HepG2 (cell line): Measurements from ENCODE around the gene GPR37L1. TPM values are rescaled to one million over a fixed set of nuclear protein-coding genes. Genes with fewer than 3 reads are reported as not detected.

Experiments used
- ARNT ChIP-seq: fragments of 450-650 bp; IDR thresholded peaks from 2 replicates; pipeline ENCODE4 v1.6.1; 2017
- ATF4 ChIP-seq, 2 experiments: fragments of 450-650 bp in 1 of 2; sonication (generic) in 1 of 2; formaldehyde crosslinking; IDR thresholded peaks; 2 replicates each; pipeline versions ENCODE4 v1.5.0 to v1.8.0; 2020 to 2022; ENCODE audit warnings: mild to moderate bottlenecking in 1 of 2, missing genetic modification reagents in 1 of 2
- BHLHE40 ChIP-seq: IDR thresholded peaks from 2 replicates; pipeline ENCODE4 v1.6.1; 2011; ENCODE audit warnings: low read length, improper control_type of control experiment
- CHCHD3 ChIP-seq: sonication (generic); formaldehyde crosslinking; IDR thresholded peaks from 2 replicates; pipeline ENCODE4 v1.8.0; 2022; ENCODE audit warnings: mild to moderate bottlenecking, missing genetic modification reagents, moderate library complexity
- HOXA9 ChIP-seq: sonication (generic); formaldehyde crosslinking; IDR thresholded peaks from 2 replicates; pipeline ENCODE4 v1.8.1; 2022; ENCODE audit warnings: missing genetic modification reagents, mild to moderate bottlenecking, moderate library complexity, borderline replicate concordance
- ISX ChIP-seq: sonication (generic); formaldehyde crosslinking; conservative IDR thresholded peaks from 2 replicates; pipeline ENCODE4 v1.5.0; 2020; ENCODE audit warnings: missing genetic modification reagents
- MLLT10 ChIP-seq: sonication (generic); formaldehyde crosslinking; IDR thresholded peaks from 2 replicates; pipeline ENCODE4 v1.4.0; 2020; ENCODE audit warnings: missing genetic modification reagents
- NFYC ChIP-seq: IDR thresholded peaks from 2 replicates; pipeline ENCODE4 v1.6.1; 2016; ENCODE audit warnings: missing genetic modification reagents, missing compliant biosample characterization
- PAXIP1 ChIP-seq: sonication (generic); formaldehyde crosslinking; conservative IDR thresholded peaks from 2 replicates; pipeline ENCODE4 v1.4.0; 2020; ENCODE audit warnings: mild to moderate bottlenecking, missing genetic modification reagents, moderate library complexity
- PLSCR1 ChIP-seq: sonication (generic); formaldehyde crosslinking; IDR thresholded peaks from 2 replicates; pipeline ENCODE4 v1.5.0; 2020; ENCODE audit warnings: missing genetic modification reagents, mild to moderate bottlenecking, borderline replicate concordance
- RBAK ChIP-seq: sonication (generic); formaldehyde crosslinking; IDR thresholded peaks from 2 replicates; pipeline ENCODE4 v1.5.1; 2020; ENCODE audit warnings: mild to moderate bottlenecking, missing genetic modification reagents
- REPIN1 ChIP-seq: sonication (generic); formaldehyde crosslinking; IDR thresholded peaks from 2 replicates; pipeline ENCODE4 v1.8.0; 2022; ENCODE audit warnings: missing genetic modification reagents, low read depth, mild to moderate bottlenecking, borderline replicate concordance
- SALL1 ChIP-seq: sonication (generic); formaldehyde crosslinking; IDR thresholded peaks from 2 replicates; pipeline ENCODE4 v1.8.0; 2022; ENCODE audit warnings: mild to moderate bottlenecking, missing genetic modification reagents
- SMAD3 ChIP-seq: sonication (generic); formaldehyde crosslinking; IDR thresholded peaks from 2 replicates; pipeline ENCODE4 v1.4.0; 2020; ENCODE audit warnings: missing genetic modification reagents
- SSRP1 ChIP-seq: IDR thresholded peaks from 2 replicates; pipeline ENCODE4 v1.6.1; 2016; ENCODE audit warnings: control low read depth
- STAG1 ChIP-seq: sonication (generic); formaldehyde crosslinking; IDR thresholded peaks from 2 replicates; pipeline ENCODE4 v1.4.0; 2020; ENCODE audit warnings: missing genetic modification reagents
- THAP11 ChIP-seq: IDR thresholded peaks from 2 replicates; pipeline ENCODE4 v1.6.1; 2016; ENCODE audit warnings: missing biosample characterization, missing genetic modification reagents
- ZBTB7A ChIP-seq: sonication (generic); formaldehyde crosslinking; IDR thresholded peaks from 2 replicates; pipeline ENCODE4 v1.8.0; 2022; ENCODE audit warnings: mild to moderate bottlenecking, missing genetic modification reagents
- ZMYM2 ChIP-seq: sonication (generic); formaldehyde crosslinking; IDR thresholded peaks from 2 replicates; pipeline ENCODE4 v1.8.0; 2022; ENCODE audit warnings: mild to moderate bottlenecking, missing genetic modification reagents
- ZMYM3 ChIP-seq: sonication (generic); formaldehyde crosslinking; IDR thresholded peaks from 2 replicates; pipeline ENCODE4 v1.5.1; 2020; ENCODE audit warnings: mild to moderate bottlenecking, missing genetic modification reagents
- ZNF180 ChIP-seq: sonication (generic); formaldehyde crosslinking; IDR thresholded peaks from 2 replicates; pipeline ENCODE4 v1.4.0; 2020; ENCODE audit warnings: low read depth, missing genetic modification reagents, borderline replicate concordance
- ZNF446 ChIP-seq: sonication (generic); formaldehyde crosslinking; IDR thresholded peaks from 2 replicates; pipeline ENCODE4 v1.5.0; 2020; ENCODE audit warnings: mild to moderate bottlenecking, missing genetic modification reagents
- ZNF607 ChIP-seq: sonication (generic); formaldehyde crosslinking; IDR thresholded peaks from 2 replicates; pipeline ENCODE4 v1.5.1; 2020; ENCODE audit warnings: missing genetic modification reagents, mild to moderate bottlenecking, borderline replicate concordance
- ZNF720 ChIP-seq: sonication (generic); formaldehyde crosslinking; IDR thresholded peaks from 2 replicates; pipeline ENCODE4 v1.4.0; 2020; ENCODE audit warnings: missing genetic modification reagents
- ZNF749 ChIP-seq: sonication (generic); formaldehyde crosslinking; IDR thresholded peaks from 2 replicates; pipeline ENCODE4 v1.8.0; 2022; ENCODE audit warnings: mild to moderate bottlenecking, missing genetic modification reagents, moderate library complexity, borderline replicate concordance
- ZNF772 ChIP-seq: sonication (generic); formaldehyde crosslinking; IDR thresholded peaks from 2 replicates; pipeline ENCODE4 v1.5.0; 2020; ENCODE audit warnings: mild to moderate bottlenecking, missing genetic modification reagents
- polyA plus RNA-seq, 8 experiments: library from polyadenylated mRNA; depleted of rRNA in 3 of 8; stranded (reverse) in 7 of 8; unstranded in 1 of 8; fragments of >200 nt; fragmentation: Illumina TruSeq in 4 of 8; extraction: Trizol in 4 of 8; gene quantifications; 2 replicates each; pipeline versions ENCODE4 v1.2.1 to v1.2.3, GENCODE V29; 2011 to 2016; ENCODE audit warnings: low read depth in 4 of 8, missing spikeins in 1 of 8, mixed read lengths in 1 of 8; ENCODE audit not compliant: insufficient read depth in 1 of 8
- total RNA-seq, 5 experiments: library from RNA; depleted of rRNA; stranded (reverse); fragments of >200 nt; fragmentation: Illumina TruSeq; extraction: Trizol; gene quantifications; 2 replicates each; pipeline ENCODE4 v1.2.3, GENCODE V29; 2016; ENCODE audit warnings: low read depth in 1 of 5

GPR37L1 gene
- total and polyA plus RNA-seq, 2 of the 13 experiments (the other 11 are each of a cell fraction or from before 2014, with no cell fraction given) = 0.13 TPM; not detected in 1

GRCh38 chr1:202084791-202085681 lies 37.7 kb upstream of the GPR37L1 start (continued):
- peak; percentile 33; the same call in 1 of the 2 replicates for TF ChIP-seq ZNF607
- no peak for TF ChIP-seq REPIN1
- no peak for TF ChIP-seq RBAK
- peak; percentile 85 for TF ChIP-seq SALL1 (CRISPR knock-in tag)
- TF ChIP-seq THAP11 (CRISPR knock-in tag) = peak; percentile 25; the same call in 1 of the 2 replicates
- no peak for TF ChIP-seq ARNT
- TF ChIP-seq PLSCR1 (CRISPR knock-in tag) = no peak
- TF ChIP-seq ATF4 (CRISPR knock-in tag; IDR thresholded peaks at IDR 0.05) = no peak
- TF ChIP-seq ZNF180 (CRISPR knock-in tag) = no peak
- peak; percentile 93 for TF ChIP-seq PAXIP1 (CRISPR knock-in tag)
- TF ChIP-seq SSRP1 (CRISPR knock-in tag) = peak; percentile 54; the same call in 1 of the 2 replicates
- TF ChIP-seq CHCHD3 (CRISPR knock-in tag) = no peak
- no peak; the same call in 1 of the 2 replicates for TF ChIP-seq ZMYM3 (CRISPR knock-in tag)
- no peak; the same call in 1 of the 2 replicates for TF ChIP-seq SMAD3 (CRISPR knock-in tag)
- no peak for TF ChIP-seq ZNF446
- no peak for TF ChIP-seq ZNF772
- TF ChIP-seq ZMYM2 (CRISPR knock-in tag) = 0 out of 2 replicates have a peak, but pooled peaks have one; percentile 31
- TF ChIP-seq ZBTB7A = 0 out of 2 replicates have a peak, but pooled peaks have one; percentile 20
- no peak for TF ChIP-seq ISX (CRISPR knock-in tag)
- TF ChIP-seq ZNF749 (CRISPR knock-in tag) = no peak
- no peak for TF ChIP-seq HOXA9 (CRISPR knock-in tag)
- 0 out of 2 replicates have a peak, but pooled peaks have one; percentile 8 for TF ChIP-seq NFYC (CRISPR knock-in tag)
- no peak for TF ChIP-seq ZNF720 (CRISPR knock-in tag)
- 0 out of 2 replicates have a peak, but pooled peaks have one; percentile 3 for TF ChIP-seq BHLHE40
- no peak for TF ChIP-seq MLLT10 (CRISPR knock-in tag)
- TF ChIP-seq STAG1 (CRISPR knock-in tag) = no peak
